HG03045 (cell line): ENCODE results near the gene XCL2.
A peak's percentile ranks its signal among the peaks of the same experiment; 100 is the strongest.

Experiments
- ATAC-seq: cut with Tn5 transposase; IDR thresholded peaks from one replicate; pipeline ENCODE4 v1.9.1; 2021; ENCODE audit warnings: mild to moderate bottlenecking, moderate library complexity; ENCODE audit not compliant: unreplicated experiment

The XCL2 gene

DNA sequence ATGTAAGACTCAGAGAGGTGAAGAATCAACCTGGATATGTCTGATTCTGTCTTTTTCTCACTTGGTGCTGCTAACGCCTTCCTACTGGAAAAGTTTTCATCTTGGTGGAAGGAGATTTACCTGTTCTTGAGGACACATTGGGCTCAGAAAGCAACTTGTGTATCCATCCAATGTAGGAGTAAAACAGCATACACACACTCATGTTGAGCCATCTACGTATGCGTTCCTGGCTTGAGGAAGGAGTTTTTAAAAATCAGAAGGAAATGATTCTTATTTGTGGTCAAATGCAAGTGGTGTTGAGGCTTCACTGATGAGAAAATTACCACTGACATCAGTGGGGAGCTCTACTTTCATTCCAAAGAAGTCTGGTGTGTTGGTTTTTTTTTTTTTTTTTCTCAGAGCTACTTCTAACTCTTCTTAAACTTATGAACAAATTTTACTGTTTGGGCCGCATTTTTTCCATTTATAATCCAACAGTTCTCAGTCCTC lies 25.6 kb downstream of the XCL2 start:
- ATAC-seq: no peak

DNA sequence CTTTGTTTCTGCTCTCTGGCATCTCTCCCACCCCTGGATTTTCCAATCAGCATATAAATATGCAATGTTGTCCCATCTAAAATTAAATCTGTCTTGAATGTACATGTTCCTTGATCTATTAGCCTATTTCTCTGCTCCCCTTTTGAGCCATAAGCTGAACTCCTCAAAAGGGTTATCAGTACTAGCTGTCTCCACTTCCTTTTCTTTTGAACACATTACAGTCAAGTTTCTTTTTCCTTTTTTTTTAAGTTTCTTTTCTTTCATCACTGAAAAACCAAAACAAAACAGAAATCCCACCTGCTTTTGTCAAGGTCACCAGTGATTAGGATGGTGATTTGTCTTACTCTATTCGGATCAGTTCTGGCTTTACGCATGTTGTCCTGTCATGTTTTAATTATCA lies 29.3 kb downstream of the XCL2 start:
- no peak for ATAC-seq

DNA sequence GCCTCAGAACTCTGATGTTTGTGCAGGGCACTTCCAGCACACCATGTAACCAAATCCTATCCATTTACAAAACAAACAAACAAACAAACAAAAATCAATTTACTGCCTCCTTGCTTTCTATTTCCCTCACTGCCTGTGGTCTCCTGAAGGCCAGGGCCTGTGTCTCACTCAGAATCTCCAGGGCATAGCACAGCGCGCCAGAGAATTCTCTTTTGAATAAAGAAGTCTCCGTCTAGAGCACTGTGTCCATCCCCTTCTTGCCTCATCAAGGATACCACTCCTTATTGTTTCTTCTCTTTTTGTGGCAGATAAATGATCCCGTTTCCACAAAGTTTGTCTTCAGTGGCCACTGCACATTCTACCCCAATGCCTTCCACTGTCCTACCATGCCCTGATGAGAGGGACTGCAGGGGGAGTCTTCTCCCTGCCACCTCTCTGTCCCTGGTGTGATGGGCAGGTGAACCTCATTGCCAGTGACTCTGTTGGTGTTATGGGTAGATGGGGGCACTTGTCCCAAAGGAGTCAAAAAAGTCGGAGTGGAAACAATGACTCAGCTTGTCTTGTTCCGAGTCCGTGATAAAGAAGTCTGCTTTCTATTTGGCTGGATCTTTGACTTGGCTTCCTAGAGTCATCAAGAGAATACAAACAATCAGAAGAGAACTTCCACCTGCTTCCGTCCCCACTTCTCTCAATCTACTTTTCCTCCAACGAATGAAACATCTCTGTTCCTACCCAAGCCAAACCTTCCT lies 30.0 kb downstream of the XCL2 start:
- ATAC-seq: no peak

DNA sequence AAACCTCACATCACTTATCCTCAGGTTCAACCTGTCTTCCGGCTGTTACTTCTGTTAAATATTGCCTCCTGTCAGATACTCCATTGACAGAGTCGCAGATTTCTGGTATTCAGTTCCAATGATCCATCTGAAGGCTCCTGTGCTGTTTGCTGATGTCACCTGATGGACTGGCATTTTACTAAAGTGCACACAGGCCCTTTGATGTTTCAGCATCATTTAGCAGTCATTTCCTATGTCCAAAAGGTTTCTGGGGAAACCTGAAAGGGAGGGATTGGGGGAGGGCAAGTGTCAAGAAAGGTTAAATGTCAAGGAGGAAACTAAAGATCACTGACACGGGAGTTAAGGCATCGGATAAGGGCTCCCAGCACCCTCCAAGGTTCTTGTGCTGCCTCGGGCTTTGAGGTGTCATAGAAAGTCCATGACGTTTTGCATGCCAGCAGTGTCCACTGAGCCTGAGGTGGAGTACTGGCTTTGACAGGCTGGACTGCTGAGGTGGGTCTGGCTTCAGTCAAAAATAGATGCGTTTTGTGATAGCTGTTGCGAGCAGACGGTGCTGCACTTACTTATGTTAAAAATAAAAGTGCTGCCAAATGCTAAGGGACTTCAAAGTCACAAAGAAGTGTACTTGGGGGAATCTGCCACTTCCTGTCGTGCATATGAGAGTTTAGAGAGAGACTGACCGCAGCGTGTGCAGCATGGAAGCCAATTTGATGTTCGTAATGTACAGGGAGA lies 30.8 kb downstream of the XCL2 start:
- ATAC-seq: no peak

DNA sequence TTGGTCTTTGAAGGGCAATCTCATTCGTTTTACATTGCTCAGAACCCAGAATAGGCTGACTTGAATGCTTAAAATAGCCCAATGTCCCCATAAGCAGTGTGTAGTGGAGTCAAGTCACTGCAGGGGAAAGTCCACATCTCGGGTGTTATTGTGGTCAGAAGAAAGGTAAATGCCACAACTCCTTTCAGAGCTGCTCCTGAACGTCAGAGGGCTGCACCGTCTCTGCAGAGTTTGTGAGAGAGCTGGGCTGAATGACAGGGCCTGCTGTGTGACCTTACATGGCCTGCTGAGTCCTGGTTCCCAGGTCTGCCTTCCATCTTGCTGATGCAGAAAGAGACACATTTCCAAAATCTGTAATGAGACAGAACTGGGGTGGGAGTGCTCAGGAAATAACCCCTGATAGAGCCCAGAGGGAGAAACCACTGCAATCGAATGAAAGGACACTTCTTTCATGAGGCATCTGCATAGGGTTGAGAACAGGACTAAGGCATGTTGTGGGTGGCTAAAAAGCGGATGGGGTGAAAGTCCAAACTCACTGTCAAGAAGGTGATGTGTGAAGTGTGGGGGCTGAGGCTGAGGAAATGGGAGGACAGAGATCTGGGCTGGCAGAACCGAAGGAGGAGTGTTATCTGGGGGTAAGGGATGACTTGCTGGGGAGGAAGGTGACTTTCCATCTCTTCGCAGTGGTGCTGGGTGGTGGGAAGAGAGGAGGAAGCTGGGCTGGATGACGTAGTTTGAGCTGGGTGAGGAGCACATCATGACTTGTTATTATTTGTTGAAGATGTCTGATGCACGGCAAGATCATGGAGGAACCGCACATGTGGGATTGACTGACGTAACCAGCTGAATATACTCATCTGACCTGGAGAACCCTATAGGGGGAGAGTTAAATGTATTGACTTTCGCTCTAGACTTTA lies 33.7 kb downstream of the XCL2 start:
- peak; percentile 70 for ATAC-seq

DNA sequence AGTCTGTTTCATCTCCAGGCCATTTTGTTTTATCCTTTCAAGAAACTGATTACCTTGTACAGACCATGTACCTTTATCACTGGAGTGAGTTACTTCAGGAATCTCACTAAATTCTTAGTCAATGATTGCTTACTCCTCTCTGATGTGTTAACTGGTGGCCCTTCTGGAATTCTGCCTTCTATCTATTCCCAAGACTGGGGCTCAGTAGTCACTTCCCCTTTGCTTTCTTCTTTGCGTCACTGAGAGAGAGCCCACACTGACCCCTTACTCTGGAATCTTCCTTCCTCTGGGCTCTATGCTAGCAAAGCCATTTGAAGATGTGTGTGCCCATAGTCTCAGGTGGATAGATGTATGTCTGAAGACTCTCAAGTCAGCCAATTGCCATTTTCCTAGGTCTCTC lies 34.6 kb downstream of the XCL2 start:
- ATAC-seq: no peak

DNA sequence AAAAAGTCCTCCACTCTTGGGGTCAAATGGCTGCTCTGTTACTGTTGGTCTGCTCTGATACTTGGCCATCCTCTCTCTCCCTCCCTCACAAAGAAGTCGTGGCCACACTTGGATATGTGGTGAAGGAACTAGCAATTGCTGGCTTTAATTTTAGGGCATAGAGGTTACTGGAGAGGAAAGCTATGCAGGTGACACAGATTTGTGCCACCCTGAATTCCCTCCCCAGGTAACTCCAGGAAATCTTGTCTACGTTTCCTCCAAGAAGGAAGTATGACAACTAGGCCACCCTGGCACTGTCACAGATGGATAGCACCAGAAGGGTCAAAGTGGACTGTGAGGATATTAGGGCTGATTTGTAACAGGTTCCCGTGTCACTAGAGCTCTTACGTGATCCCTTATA lies 36.0 kb downstream of the XCL2 start:
- ATAC-seq: no peak

DNA sequence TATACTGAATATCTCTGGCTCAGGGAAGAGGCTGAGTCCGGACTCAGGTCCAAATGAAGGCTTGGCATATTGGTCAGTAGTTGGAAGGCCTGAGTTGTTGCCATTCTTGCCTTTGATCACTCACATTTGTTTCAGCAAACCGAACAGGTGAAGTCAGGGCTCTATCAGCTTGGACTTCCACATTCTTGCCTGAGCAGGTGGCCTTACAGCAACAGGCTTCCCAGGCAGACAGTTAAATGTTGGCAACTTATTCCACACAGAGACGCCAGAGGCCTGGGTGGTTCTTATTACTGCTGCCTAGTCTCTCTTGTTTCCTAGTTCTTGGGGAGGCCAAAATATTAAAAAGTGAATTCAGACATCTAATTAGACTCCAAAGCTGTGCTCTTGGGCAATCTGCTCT lies 36.6 kb downstream of the XCL2 start:
- ATAC-seq: no peak

DNA sequence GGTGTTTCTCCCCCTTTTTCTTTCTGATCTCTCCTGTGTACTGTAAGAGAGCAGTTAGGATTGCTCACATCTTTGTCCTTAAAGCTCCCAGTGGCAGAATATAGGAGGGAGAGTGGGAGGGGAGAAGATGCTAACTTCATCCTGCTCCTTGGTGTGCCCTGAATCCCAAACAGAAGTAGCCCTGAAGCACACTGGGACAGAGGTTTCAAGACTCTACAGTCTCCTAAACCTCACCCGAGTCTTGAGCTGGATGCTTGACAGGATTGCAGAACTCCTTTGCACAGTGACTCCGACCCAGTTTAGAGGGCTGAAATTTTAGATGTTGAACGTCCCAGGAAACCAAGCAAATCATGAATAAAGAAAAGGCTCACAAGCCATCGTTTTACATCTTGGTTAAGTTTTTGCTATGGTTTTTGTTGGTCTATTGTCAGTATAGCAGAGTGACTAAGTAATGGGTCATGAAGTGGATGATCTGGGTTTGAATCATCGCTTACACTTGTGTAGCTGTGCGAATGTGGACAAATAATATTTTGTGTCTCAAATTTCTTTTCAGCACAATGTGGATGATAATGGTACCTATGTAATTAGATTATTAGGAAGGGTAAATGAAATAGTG lies 37.5 kb downstream of the XCL2 start:
- ATAC-seq: no peak

DNA sequence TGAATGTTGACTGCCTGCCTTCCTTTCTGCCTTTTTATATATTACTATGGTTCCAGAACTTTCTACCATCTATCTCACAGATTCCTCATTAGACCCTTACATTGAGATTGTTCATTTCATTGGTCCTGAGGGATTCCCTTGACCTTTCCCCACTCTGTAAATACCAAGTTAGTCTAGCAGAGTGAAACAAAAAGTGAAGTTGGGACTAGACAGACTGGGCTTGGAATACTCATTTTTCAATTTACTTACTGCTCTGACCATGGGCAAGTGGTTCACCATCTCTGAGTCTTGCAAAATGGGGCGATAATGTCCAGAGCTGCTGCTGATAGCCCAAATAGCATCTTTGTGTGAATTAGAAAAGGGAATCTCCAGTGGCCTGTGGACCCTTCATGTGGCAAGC lies 38.8 kb downstream of the XCL2 start:
- no peak for ATAC-seq

DNA sequence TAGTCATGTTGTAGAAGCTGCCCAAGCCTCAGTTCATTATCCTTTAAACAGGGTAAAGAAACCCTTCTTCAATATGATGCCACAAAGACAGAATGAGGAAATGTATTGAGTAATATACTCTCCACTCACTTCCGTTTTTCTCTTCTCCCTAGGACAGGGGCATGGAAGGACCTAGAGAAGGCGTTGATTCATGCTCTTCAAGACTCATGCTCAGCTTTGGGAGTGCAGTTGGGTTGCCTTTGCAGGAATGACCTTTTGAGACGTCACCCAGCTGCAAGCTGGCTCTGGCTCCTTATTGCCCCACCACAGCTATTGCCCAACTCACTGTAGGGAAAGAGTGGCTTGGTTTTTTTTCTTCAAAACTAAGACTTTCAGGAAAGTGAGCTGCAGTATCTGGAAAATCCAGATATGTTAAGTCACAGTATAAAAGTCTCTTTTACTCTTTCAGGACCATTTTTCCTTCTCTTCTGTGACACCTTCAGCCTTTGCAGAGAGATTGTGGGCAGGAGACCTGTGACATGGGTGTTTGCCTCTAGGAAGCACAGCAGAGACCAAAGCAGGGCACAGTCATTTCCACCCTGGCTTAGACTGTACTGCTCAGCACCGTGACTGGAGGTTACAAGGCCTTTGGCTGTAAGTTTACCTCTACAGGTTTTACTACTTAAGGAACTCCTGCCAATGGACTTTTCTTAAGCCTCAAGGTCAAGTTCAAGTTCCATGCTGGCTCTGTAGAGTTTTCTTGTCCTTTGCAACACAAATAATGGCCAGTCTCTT lies 39.5 kb downstream of the XCL2 start:
- peak; percentile 75 for ATAC-seq

DNA sequence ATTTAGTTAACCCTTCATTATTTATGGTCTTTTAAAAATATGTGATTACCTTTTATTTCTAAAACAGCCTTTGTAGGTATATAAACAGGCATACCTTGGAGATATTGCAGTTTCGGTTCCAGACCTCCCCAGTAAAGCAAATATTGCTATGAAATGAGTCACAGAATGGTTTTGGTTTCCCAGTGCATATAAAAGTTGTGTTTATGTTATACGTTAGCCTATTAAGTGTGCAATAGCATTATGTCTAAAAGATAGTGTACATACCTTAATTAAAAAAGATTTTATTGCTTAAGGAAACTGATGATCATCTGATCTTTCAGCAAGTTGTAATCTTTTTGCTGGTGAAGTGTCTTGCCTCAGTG lies 44.1 kb downstream of the XCL2 start:
- ATAC-seq: no peak

DNA sequence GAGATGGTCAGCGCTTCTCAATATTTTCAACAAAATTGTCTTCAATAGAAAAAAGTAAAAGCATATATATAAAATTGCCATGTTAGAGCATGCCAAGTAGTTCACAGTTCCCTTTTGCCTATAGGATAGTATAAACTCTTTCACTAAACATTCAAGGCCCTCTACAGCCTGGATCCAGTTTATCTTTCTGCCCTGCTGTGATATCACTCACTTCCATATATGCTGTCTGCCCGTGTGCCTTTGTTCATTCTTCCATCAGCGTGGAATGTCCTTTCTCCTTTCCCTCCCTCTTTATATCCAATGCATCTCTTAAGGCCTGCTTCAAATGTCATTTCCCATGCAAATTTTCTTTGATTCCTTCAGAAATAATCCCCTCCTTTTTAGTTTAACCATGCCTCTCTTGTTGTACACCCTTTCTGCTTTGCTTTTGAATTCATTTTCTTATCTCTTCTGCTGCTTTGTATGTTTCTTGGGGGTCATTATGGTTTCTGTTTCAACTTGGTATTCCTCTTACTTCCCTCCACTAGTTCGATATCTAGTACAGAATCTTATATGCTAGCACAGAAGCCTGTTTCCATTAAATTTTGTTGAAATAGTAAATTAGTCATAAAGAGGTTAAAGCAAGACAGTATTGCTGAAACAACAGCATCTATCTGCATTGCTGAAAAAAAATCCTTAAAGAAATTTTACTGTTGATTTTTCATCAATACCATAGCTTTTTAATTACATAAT lies 44.7 kb downstream of the XCL2 start:
- ATAC-seq: no peak

DNA sequence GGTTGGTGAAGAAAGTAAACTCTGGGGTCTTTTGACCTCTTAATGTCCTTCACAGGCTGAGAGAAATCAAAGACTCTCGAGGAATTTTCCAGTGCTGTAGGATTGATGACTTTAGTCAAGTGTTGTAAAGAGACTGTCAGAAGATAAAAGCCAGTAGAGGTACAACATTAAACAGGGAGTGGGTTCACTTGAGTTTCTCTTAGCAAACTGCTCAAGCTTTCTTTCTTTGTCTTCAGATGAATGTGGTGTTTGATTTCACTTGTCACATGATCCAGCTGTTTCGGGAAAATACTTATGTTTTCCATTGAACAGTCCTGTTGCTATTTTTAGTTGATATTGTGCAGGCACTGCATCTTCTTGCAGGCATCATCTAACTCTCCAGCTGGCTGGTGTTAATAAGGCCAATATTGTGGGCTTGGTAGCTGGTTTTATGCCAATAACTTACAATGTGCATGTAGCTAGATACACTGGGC lies 45.6 kb downstream of the XCL2 start:
- ATAC-seq: no peak

DNA sequence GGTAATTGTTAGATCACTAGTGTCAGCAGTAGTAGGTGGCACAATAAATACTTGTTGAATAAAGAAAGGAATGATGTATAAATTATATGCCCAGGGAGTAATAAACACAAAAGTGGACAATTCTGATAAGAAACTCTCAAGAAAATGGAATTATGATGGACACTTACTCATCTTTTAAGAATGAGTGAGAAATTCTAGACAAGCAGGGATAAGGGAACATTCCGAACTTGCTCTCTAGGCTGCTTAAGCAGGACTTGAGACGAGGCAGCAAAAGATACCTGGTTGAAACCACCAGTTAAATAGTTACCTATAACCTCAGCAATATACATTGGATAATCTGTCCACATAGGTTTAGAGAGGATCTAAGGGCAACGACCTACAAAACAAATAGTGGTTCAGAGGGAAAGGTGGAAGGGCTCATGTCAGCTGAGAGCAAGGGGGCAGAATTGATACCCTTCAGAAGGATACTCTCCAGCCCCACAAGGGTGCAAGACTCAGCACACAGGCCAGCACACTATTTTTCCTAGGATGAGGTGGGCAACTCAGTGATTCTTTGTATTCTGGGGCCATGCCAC lies 46.3 kb downstream of the XCL2 start:
- ATAC-seq: no peak

DNA sequence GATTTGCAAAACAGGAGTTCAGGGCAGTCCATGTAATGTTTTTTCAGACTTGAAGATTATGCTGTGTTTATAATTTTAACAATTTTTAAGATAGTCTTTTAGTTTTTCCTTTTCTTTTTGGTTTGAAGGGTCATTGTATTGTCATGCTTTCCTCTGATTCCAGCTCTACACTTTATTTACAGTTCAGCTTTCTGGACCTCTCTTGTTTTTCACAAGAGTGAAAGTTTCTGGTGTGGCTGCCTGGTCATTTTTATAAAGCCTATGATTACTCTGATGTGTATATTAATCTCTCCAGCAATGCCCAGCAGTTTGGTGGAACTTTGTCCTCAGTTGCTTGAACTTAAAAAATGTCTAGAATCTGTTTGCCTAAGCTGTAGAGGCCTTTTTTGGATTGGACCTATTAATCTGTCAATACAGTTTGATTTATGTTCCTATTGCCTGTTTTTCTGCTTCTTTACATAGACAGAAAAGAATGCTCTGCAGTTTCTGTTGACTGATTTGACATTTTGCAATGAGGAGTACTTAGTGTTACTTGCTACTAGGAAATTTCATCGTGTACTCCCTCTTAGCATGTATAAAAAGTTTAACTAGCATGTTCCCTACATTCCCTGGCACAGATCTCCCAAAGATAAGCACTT lies 52.2 kb downstream of the XCL2 start:
- ATAC-seq: no peak
